ENCODE results near the gene NFATC4.

DNA sequence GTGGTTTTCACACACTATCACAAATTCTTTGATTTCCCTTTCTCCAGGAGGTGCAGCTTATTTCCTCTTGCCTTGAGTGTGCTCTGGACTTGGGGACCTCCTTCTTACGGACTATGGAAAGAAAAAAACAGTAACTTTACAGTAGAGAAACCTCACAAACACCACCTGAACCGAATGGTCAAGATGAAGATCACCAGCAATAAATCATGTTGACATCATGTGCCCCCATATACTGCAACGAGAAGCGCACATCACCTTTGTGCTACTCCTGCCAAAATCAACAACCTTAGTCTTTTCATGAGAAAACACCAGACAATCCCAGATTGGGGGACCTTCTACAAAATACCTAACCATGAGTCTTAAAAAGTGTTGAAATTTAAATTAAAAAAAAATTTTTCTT lies 17.5 kb downstream of the NFATC4 start:
- TF ChIP-seq EZH2 (IDR thresholded peaks at IDR 0.05): no peak
- TF ChIP-seq POLR2AphosphoS5 (IDR thresholded peaks at IDR 0.05; ENCODE audit: borderline replicate concordance, low read depth, low read length): no peak
- no peak for TF ChIP-seq FOXP2 (optimal IDR thresholded peaks at IDR 0.05; ENCODE audit: control extremely low read depth, extremely low read length, insufficient read depth)

Data from SK-N-MC (cell line).